Ishikawa (cell line): ENCODE measurements around the gene OTUD3.
A peak's percentile ranks its signal among the peaks of the same experiment; 100 is the strongest.

Source experiments
- CEBPB ChIP-seq: IDR thresholded peaks from 2 replicates; pipeline ENCODE4 v1.6.1; 2012
- CREB1 ChIP-seq: IDR thresholded peaks from 2 replicates; pipeline ENCODE4 v1.6.1; 2012; ENCODE audit warnings: low read depth
- EGR1 ChIP-seq: IDR thresholded peaks from 2 replicates; pipeline ENCODE4 v1.6.1; 2012
- EP300 ChIP-seq: IDR thresholded peaks from 2 replicates; pipeline ENCODE4 v1.6.1; 2012; ENCODE audit warnings: borderline replicate concordance
- FOXM1 ChIP-seq: IDR thresholded peaks from 2 replicates; pipeline ENCODE4 v1.6.1; 2012; ENCODE audit warnings: low read depth, borderline replicate concordance
- NFIC ChIP-seq: IDR thresholded peaks from 2 replicates; pipeline ENCODE4 v1.6.1; 2012
- RAD21 ChIP-seq: IDR thresholded peaks from 2 replicates; pipeline ENCODE4 v1.6.1; 2012; ENCODE audit warnings: low read depth
- TAF1 ChIP-seq: IDR thresholded peaks from 2 replicates; pipeline ENCODE4 v1.6.1; 2012; ENCODE audit warnings: low read depth, mild to moderate bottlenecking
- TCF12 ChIP-seq: IDR thresholded peaks from 2 replicates; pipeline ENCODE4 v1.6.1; 2012; ENCODE audit warnings: low read depth
- TEAD4 ChIP-seq: IDR thresholded peaks from 2 replicates; pipeline ENCODE4 v1.6.1; 2012
- YY1 ChIP-seq: IDR thresholded peaks from 2 replicates; pipeline ENCODE4 v1.6.1; 2012; ENCODE audit warnings: low read depth
- ZBTB7A ChIP-seq: IDR thresholded peaks from 2 replicates; pipeline ENCODE4 v1.6.1; 2012; ENCODE audit warnings: low read depth
- TF ChIP-seq, protein P1 (sequence below): IDR thresholded peaks from 2 replicates; pipeline ENCODE4 v1.6.1; 2012
- TF ChIP-seq, protein P2 (sequence below): IDR thresholded peaks from 2 replicates; pipeline ENCODE4 v1.6.1; 2012; ENCODE audit warnings: low read depth, mild to moderate bottlenecking
- TF ChIP-seq, protein P3 (sequence below): IDR thresholded peaks from 2 replicates; pipeline ENCODE4 v1.6.1; 2012

OTUD3 gene

DNA sequence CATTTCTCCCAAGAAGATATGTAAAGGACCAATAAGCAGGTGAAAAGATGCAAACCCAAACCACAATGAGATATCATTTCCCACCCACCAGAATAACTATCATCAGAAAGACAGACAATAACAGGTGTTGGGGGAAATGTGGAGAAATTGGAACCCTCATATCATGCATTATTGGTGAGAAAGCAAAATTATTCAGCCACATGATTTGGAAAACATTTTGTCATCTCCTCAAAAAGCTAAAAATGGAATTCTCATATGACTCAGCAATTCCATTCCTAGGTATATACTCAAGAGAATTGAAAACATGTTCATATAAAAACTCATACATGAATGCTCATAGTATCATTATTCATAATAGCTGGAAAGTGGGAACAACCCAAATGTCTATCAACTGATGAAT lies 42.0 kb upstream of the OTUD3 start:
- TF ChIP-seq TCF12: no peak

GRCh38 chr1:19844731-19845495 lies 37.3 kb upstream of the OTUD3 start:
- TF ChIP-seq, protein P1, sequence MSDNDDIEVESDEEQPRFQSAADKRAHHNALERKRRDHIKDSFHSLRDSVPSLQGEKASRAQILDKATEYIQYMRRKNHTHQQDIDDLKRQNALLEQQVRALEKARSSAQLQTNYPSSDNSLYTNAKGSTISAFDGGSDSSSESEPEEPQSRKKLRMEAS: no peak
- TF ChIP-seq TCF12: no peak
- no peak for TF ChIP-seq CEBPB
- TF ChIP-seq RAD21: no peak
- TF ChIP-seq EP300: no peak
- no peak for TF ChIP-seq EGR1
- TF ChIP-seq, protein P2, sequence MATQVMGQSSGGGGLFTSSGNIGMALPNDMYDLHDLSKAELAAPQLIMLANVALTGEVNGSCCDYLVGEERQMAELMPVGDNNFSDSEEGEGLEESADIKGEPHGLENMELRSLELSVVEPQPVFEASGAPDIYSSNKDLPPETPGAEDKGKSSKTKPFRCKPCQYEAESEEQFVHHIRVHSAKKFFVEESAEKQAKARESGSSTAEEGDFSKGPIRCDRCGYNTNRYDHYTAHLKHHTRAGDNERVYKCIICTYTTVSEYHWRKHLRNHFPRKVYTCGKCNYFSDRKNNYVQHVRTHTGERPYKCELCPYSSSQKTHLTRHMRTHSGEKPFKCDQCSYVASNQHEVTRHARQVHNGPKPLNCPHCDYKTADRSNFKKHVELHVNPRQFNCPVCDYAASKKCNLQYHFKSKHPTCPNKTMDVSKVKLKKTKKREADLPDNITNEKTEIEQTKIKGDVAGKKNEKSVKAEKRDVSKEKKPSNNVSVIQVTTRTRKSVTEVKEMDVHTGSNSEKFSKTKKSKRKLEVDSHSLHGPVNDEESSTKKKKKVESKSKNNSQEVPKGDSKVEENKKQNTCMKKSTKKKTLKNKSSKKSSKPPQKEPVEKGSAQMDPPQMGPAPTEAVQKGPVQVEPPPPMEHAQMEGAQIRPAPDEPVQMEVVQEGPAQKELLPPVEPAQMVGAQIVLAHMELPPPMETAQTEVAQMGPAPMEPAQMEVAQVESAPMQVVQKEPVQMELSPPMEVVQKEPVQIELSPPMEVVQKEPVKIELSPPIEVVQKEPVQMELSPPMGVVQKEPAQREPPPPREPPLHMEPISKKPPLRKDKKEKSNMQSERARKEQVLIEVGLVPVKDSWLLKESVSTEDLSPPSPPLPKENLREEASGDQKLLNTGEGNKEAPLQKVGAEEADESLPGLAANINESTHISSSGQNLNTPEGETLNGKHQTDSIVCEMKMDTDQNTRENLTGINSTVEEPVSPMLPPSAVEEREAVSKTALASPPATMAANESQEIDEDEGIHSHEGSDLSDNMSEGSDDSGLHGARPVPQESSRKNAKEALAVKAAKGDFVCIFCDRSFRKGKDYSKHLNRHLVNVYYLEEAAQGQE: no peak
- no peak for TF ChIP-seq TAF1
- no peak for TF ChIP-seq CREB1
- no peak for TF ChIP-seq YY1
- no peak for TF ChIP-seq ZBTB7A
- TF ChIP-seq TEAD4: no peak

DNA sequence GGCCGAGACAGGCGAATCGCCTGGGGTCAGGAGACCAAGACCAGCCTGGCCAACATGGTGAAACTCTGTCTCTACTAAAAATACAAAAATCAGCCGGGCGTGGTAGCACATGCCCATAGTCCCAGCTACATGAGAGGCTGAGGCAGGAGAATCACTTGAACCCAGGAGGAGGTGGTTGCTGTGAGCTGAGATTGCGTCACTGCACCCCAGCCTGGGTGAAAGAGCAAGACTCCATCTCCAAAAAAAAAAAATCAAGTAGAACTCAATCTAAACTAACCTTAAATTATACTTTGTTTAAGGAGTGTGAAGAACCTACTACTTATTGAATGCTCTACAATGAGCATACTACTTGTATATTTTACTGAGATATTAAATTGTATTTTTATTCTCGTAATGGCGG lies 36.6 kb upstream of the OTUD3 start:
- TF ChIP-seq EP300 (no peak), CREB1 (no peak), CEBPB (peak; percentile 20; the same call in 1 of the 2 replicates)
- TF ChIP-seq, protein P2: no peak

DNA sequence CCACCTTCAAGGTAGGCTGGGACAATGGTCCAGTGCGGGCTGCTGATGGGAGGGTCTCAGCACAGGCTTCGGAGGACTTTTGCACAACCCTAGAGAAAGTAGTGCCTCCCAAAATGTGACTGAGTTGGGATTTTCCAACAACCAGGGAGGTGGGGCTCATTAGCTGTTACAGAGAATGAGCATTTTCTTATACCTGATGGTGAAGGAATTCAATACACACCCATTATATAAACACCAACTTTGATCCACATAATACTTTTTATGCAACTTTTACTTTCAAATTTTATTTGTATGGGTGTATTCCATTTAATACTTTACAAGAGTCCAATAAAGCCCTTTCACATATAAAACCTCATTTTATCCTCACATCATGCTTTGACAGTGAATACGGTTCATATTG lies 35.9 kb upstream of the OTUD3 start:
- TF ChIP-seq TCF12: no peak
- no peak for TF ChIP-seq NFIC
- no peak for TF ChIP-seq TAF1
- TF ChIP-seq CREB1: no peak
- TF ChIP-seq EP300: no peak
- TF ChIP-seq, protein P2: no peak
- no peak for TF ChIP-seq ZBTB7A
- TF ChIP-seq RAD21: no peak
- no peak for TF ChIP-seq FOXM1
- TF ChIP-seq CEBPB: no peak
- TF ChIP-seq, protein P1: no peak
- TF ChIP-seq TEAD4: no peak
- no peak for TF ChIP-seq EGR1
- no peak for TF ChIP-seq YY1
- TF ChIP-seq, protein P3, sequence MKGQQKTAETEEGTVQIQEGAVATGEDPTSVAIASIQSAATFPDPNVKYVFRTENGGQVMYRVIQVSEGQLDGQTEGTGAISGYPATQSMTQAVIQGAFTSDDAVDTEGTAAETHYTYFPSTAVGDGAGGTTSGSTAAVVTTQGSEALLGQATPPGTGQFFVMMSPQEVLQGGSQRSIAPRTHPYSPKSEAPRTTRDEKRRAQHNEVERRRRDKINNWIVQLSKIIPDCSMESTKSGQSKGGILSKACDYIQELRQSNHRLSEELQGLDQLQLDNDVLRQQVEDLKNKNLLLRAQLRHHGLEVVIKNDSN: no peak

- 0 out of 2 replicates have a peak, but pooled peaks have one; percentile 6 for TF ChIP-seq CEBPB
These were observed 34.9 kb upstream of the OTUD3 start for GRCh38 chr1:19847334-19847733.

DNA sequence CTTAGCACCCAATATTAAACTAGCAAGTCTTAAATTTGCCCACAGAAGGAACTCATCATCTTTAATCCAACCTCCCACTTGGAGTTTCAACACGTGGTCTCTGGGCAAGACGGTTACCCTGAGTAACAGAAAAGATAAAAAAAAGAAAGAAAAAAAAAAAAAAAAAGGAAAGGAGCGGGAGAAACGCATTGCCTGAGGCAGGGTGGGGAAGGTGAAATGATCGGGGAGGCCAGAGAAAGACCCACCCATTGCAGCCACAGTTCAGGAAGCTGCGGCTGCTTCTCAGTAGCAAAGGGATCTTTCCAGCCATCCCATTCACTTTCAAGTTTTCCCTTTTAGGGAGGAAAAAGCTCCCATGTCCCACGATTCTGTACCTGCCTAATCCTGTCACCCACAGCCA lies 32.0 kb upstream of the OTUD3 start:
- TF ChIP-seq FOXM1 (no peak), TAF1 (no peak), EP300 (no peak), CEBPB (no peak), NFIC (no peak), TEAD4 (no peak), EGR1 (no peak), RAD21 (no peak), CREB1 (no peak), YY1 (no peak)
- TF ChIP-seq, protein P2: no peak
- TF ChIP-seq, protein P1: no peak
- TF ChIP-seq, protein P3: no peak
